ENCODE measurements around the gene GPR179.

GPR179 gene

DNA sequence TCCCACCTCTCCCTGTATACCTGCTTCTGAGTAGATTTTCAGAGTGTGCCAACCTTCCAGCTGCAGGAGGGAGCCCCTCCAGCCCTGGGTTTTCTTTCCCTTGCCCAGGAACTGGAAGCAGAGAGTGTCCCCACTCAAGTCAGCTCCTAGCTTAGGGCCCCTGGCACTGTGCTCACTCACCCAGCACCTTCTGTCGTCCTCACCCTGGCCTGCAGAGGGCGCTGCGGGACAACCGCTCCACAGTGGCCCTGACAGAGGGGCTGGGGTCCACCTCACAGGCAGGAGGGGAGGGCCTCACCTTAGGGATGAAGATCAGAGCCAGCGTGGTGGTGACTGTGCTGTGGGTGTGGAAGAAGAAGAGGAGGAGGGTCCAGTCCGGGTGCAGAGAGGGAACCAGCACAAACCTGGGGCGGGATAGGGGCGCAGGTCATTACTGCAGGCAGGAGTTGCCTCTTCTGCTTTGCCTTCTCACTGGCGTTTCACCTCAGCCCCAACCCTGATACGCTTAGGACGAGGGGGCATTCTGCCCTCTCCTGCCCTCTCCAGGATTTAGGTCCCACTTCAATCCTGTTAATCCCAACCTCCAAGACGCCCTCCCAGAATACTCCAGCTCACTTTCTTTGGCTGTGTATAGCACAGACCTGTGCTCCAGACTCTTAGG, 10.0 kb downstream of the GPR179 start:
- DNase-seq (ENCODE audit: extremely low spot score): peak; percentile 71

DNA sequence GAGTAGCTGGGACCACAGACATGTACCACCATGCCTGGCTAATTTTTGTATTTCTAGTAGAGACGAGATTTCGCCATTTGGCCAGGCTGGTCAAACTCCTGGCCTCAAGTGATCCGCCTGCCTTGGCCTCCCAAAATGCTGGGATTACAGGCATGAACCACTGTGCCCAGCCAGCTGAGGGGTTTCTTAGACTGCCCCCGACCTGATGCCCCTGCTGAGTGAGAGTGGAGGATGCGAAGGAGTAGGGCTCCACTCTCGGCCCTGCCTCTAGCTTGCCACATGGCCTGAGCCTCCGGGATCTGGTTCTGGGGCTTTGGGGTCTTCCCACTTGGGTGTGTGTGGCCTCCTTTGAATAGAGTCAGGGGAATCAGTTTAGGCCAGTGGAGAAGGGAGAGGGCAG, 11.0 kb downstream of the GPR179 start:
- TF ChIP-seq FOXM1 (IDR thresholded peaks at IDR 0.05; ENCODE audit: borderline replicate concordance): no peak
- TF ChIP-seq ARNT (IDR thresholded peaks at IDR 0.05): no peak
- TF ChIP-seq BHLHE40 (IDR thresholded peaks at IDR 0.05; ENCODE audit: borderline replicate concordance): no peak
- TF ChIP-seq NFRKB (IDR thresholded peaks at IDR 0.05): no peak
- TF ChIP-seq ZNF384 (IDR thresholded peaks at IDR 0.05): no peak
- ChIA-PET POLR2A (interaction anchor here (1.3 to 2.5 kb wide), 4 partner anchors 16 to 82 kb away, joined by 3 to 15 read pairs (median 6); partner anchors contain the start of gene SOCS7), CTCF (interaction anchor here (1.0 to 5.0 kb wide), 8 partner anchors 8 to 85 kb away, joined by 3 to 42 read pairs (median 12); no protein-coding TSS in a partner anchor)
- no peak for DNase-seq (ENCODE audit: extremely low spot score)

More for the DNA sequence above, 10.0 kb downstream of the GPR179 start:
- CTCF ChIA-PET: interaction anchor here (0.6 to 5.0 kb wide), 18 partner anchors 9 to 88 kb away, joined by 3 to 42 read pairs (median 4); partner anchors contain the start of genes GPR179 and SOCS7
- TF ChIP-seq ARNT (IDR thresholded peaks at IDR 0.05) (no peak), ELF4 (IDR thresholded peaks at IDR 0.05) (no peak)
- POLR2A ChIA-PET: interaction anchor here (1.0 to 2.5 kb wide), 6 partner anchors 15 to 82 kb away, joined by 3 to 15 read pairs (median 4); partner anchors contain the start of gene SOCS7

DNA sequence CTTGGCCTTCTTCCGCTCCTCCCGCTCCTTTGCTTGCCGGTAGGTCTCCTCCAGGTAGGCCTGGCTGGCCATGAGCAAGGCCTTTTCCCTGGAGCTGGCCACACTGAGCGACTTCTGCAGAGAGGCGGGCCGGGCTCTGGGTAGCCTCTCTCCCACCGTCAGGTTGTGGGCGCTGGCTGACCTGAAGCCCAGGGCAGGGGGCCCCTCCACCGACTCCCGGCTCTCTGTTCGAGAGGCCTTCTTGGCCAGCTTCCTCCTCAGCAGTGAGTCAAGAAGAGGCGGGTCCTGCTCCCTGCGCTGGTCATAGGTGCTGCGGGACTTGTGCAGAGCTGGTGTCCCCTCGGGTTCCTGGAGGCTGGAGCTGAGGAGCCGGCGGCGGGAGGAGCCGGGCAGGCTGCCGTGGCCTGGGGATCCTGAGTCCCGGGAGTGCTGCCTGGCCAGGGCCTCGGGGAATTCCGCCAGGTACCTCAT, 12.8 kb downstream of the GPR179 start:
- ChIA-PET CTCF (interaction anchor here (1.6 to 3.8 kb wide), 2 partner anchors 8 to 84 kb away, joined by 5 to 25 read pairs; no protein-coding TSS in a partner anchor), POLR2A (interaction anchor here (1.0 to 2.3 kb wide), 5 partner anchors 18 to 85 kb away, joined by 3 to 7 read pairs (median 5); partner anchors contain the start of gene SOCS7)
- TF ChIP-seq L3MBTL2 (conservative IDR thresholded peaks at IDR 0.05) (no peak), TARDBP (IDR thresholded peaks at IDR 0.05) (no peak), HDGF (IDR thresholded peaks at IDR 0.05; ENCODE audit: borderline replicate concordance) (no peak), ARNT (IDR thresholded peaks at IDR 0.05) (no peak), SP1 (IDR thresholded peaks at IDR 0.05) (no peak), NFRKB (IDR thresholded peaks at IDR 0.05) (no peak)
- TF ChIP-seq, protein P1, sequence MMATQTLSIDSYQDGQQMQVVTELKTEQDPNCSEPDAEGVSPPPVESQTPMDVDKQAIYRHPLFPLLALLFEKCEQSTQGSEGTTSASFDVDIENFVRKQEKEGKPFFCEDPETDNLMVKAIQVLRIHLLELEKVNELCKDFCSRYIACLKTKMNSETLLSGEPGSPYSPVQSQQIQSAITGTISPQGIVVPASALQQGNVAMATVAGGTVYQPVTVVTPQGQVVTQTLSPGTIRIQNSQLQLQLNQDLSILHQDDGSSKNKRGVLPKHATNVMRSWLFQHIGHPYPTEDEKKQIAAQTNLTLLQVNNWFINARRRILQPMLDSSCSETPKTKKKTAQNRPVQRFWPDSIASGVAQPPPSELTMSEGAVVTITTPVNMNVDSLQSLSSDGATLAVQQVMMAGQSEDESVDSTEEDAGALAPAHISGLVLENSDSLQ (IDR thresholded peaks at IDR 0.05): no peak
- no peak for DNase-seq (ENCODE audit: extremely low spot score)

GRCh38 chr17:38329808-38330730, 13.7 kb downstream of the GPR179 start:
- no peak for TF ChIP-seq HDGF (IDR thresholded peaks at IDR 0.05; ENCODE audit: borderline replicate concordance)
- TF ChIP-seq ZNF384 (IDR thresholded peaks at IDR 0.05): no peak
- no peak for TF ChIP-seq FOXM1 (IDR thresholded peaks at IDR 0.05; ENCODE audit: borderline replicate concordance)
- TF ChIP-seq FOXA1 (IDR thresholded peaks at IDR 0.05): no peak
- ChIA-PET POLR2A (interaction anchor here (0.6 to 2.2 kb wide), 6 partner anchors 19 to 86 kb away, joined by 3 to 8 read pairs (median 4); partner anchors contain the start of gene SOCS7), CTCF (interaction anchor here (0.5 to 3.8 kb wide), 4 partner anchors 8 to 876 kb away, joined by 3 to 25 read pairs (median 4); no protein-coding TSS in a partner anchor)
- DNase-seq (ENCODE audit: extremely low spot score): no peak

DNA sequence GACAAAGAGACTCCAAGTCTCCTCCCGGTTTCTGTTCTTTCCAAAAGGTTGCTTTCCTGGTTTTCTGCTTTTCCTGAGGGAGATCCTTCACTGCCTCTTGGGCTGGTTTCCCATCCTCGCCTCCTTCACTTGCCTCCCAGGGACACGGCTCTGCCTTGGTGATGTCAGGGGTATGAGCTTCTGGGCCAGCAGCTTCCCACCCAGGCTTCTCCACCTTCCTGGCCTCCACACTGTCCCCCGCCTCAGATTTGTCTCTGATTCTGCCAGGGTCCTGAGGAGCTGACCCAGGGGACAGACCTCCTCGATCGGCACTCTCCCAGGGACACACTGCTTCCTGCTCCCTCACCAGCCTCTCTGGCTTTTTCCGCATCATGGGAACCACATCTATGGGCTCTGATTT, 14.5 kb downstream of the GPR179 start:
- no peak for DNase-seq (ENCODE audit: extremely low spot score)
- TF ChIP-seq TARDBP (IDR thresholded peaks at IDR 0.05) (no peak), NFRKB (IDR thresholded peaks at IDR 0.05) (no peak), LEF1 (IDR thresholded peaks at IDR 0.05; ENCODE audit: borderline replicate concordance) (no peak), L3MBTL2 (conservative IDR thresholded peaks at IDR 0.05) (no peak), ZNF384 (IDR thresholded peaks at IDR 0.05) (no peak), FOXK2 (IDR thresholded peaks at IDR 0.05) (no peak), SUZ12 (IDR thresholded peaks at IDR 0.05) (no peak), CTBP1 (IDR thresholded peaks at IDR 0.05; ENCODE audit: borderline replicate concordance) (no peak), BHLHE40 (IDR thresholded peaks at IDR 0.05; ENCODE audit: borderline replicate concordance) (no peak), FOXM1 (IDR thresholded peaks at IDR 0.05; ENCODE audit: borderline replicate concordance) (no peak), SP1 (IDR thresholded peaks at IDR 0.05) (no peak), FOXA1 (IDR thresholded peaks at IDR 0.05) (no peak), HDGF (IDR thresholded peaks at IDR 0.05; ENCODE audit: borderline replicate concordance) (no peak), ELF4 (IDR thresholded peaks at IDR 0.05) (no peak)
- TF ChIP-seq, protein P1 (IDR thresholded peaks at IDR 0.05): no peak
- POLR2A ChIA-PET: interaction anchor here (1.4 to 2.2 kb wide), 2 partner anchors 21 to 85 kb away, joined by 4 to 8 read pairs; no protein-coding TSS in a partner anchor
- CTCF ChIA-PET: interaction anchor here (0.5 to 0.7 kb wide), 2 partner anchors 66 to 875 kb away, joined by 3 to 4 read pairs; no protein-coding TSS in a partner anchor

DNA sequence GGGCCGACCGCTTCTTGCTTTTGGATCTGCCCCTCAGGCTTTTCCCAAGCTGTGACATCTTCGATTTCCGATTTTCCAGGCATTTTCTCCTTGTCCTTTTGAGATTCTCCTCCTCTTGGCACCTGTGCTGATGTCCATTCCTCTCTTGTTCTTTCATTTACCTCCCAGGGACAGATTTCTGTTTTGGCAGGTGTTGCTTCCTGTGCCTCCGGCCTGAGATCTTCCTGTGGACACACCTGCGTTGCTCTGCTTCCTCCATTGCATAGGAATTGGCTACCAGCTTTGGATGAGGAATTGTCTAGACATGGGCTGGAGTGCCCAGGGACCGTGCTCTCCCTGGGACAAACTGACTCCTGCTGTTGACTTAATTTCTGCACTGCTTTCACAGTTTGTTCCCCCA, 15.1 kb downstream of the GPR179 start:
- ChIA-PET POLR2A (interaction anchor here (1.4 to 2.2 kb wide), 3 partner anchors 21 to 86 kb away, joined by 4 to 8 read pairs (median 4); partner anchors contain the start of gene SOCS7), CTCF (interaction anchor here (1.1 to 1.6 kb wide), 3 partner anchors 20 to 86 kb away, joined by 3 to 8 read pairs (median 4); partner anchors contain the start of gene SOCS7)
- DNase-seq (ENCODE audit: extremely low spot score): no peak
- no peak for TF ChIP-seq SUZ12 (IDR thresholded peaks at IDR 0.05)
- TF ChIP-seq TARDBP (IDR thresholded peaks at IDR 0.05): no peak
- no peak for TF ChIP-seq FOXK2 (IDR thresholded peaks at IDR 0.05)
- TF ChIP-seq, protein P1 (IDR thresholded peaks at IDR 0.05): no peak
- TF ChIP-seq HDGF (IDR thresholded peaks at IDR 0.05; ENCODE audit: borderline replicate concordance): no peak
- no peak for TF ChIP-seq NFRKB (IDR thresholded peaks at IDR 0.05)
- TF ChIP-seq ELF4 (IDR thresholded peaks at IDR 0.05): no peak
- no peak for TF ChIP-seq FOXM1 (IDR thresholded peaks at IDR 0.05; ENCODE audit: borderline replicate concordance)
- no peak for TF ChIP-seq ZNF384 (IDR thresholded peaks at IDR 0.05)
- no peak for TF ChIP-seq LEF1 (IDR thresholded peaks at IDR 0.05; ENCODE audit: borderline replicate concordance)
- no peak for TF ChIP-seq ARNT (IDR thresholded peaks at IDR 0.05)
- TF ChIP-seq FOXA1 (IDR thresholded peaks at IDR 0.05): no peak
- TF ChIP-seq BHLHE40 (IDR thresholded peaks at IDR 0.05; ENCODE audit: borderline replicate concordance): no peak
- no peak for TF ChIP-seq L3MBTL2 (conservative IDR thresholded peaks at IDR 0.05)
- TF ChIP-seq SP1 (IDR thresholded peaks at IDR 0.05): no peak
- no peak for TF ChIP-seq CTBP1 (IDR thresholded peaks at IDR 0.05; ENCODE audit: borderline replicate concordance)

All from HEK293T (cell line).